Activated CD4-positive, alpha-beta T cell treated with anti-CD3 and anti-CD28 coated beads, Interleukin-2, amount 10 ng/mL, durations not matched to agents 24 days and 14 days (primary cell): ENCODE data around the gene PACRG. TPM values are rescaled to one million over a fixed set of nuclear protein-coding genes. Genes with fewer than 3 reads are reported as not detected.

Experiments
- DNase-seq: peaks from one replicate; pipeline ENCODE4 v3.0.0; 2022
- H3K27ac Mint-ChIP-seq: one replicate; pipeline ENCODE4 v1.8.0; 2022; ENCODE audit warnings: mild to moderate bottlenecking, mixed read lengths
- H3K27me3 Mint-ChIP-seq: one replicate; pipeline ENCODE4 v1.8.0; 2022; ENCODE audit warnings: mixed read lengths
- H3K36me3 Mint-ChIP-seq: one replicate; pipeline ENCODE4 v1.8.0; 2022; ENCODE audit warnings: low read depth, mild to moderate bottlenecking, mixed read lengths
- H3K4me1 Mint-ChIP-seq: one replicate; pipeline ENCODE4 v1.8.0; 2021; ENCODE audit warnings: mixed read lengths
- H3K4me3 Mint-ChIP-seq: one replicate; pipeline ENCODE4 v1.8.0; 2022; ENCODE audit warnings: mild to moderate bottlenecking, moderate library complexity, mixed read lengths
- H3K9me3 Mint-ChIP-seq: one replicate; pipeline ENCODE4 v1.8.0; 2021; ENCODE audit warnings: mixed read lengths
- intact Hi-C: fragments of 100-400 bp; cut with micrococcal nuclease; formaldehyde crosslinking; loops from one replicate; pipeline ENCODE4 v1.15.1; 2023
- total RNA-seq: library from RNA; stranded (reverse); gene quantifications from 2 replicates; pipeline ENCODE4 v1.2.3, GENCODE V29; 2022

The PACRG gene
- total RNA-seq, 1 donor from 2014 or later = not detected

DNA sequence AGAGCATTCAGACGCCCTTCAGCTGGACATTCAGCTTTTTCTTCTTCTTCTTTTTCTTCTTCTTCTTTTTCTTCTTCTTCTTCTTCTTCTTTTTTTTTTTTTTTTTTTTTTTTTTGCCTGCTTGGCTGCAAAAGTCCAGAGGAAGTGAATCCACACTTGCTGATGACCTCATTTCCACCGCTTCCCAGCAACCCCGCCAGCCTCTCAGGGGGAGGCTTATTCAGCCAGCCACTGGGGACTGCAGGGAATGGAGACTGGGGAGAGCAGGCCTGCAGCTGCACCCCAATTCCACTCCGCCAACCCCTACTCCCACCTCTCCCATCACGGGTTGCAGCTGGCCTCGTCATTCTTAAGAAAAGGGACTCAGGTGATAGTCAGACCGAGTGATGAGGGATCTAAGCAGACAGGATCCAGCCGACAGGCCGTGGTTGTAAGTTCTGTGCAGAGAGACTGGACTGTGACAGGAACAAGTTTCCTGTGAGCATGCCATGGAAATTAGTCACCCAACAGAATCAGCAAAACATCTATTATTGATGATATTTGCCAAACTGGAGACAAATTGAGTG is 627.7 kb downstream of the PACRG start:
- H3K27ac Mint-ChIP-seq = no peak overlapping the region
- H3K4me1 Mint-ChIP-seq = no peaks in the 10 kb centered on the region
- no peaks in the 10 kb centered on the region for H3K36me3 Mint-ChIP-seq
- H3K27me3 Mint-ChIP-seq = no peaks in the 10 kb centered on the region
- H3K4me3 Mint-ChIP-seq = no peak overlapping the region
- H3K9me3 Mint-ChIP-seq = no peaks in the 10 kb centered on the region
- DNase-seq = no peak
- intact Hi-C loops = no loop called here

DNA sequence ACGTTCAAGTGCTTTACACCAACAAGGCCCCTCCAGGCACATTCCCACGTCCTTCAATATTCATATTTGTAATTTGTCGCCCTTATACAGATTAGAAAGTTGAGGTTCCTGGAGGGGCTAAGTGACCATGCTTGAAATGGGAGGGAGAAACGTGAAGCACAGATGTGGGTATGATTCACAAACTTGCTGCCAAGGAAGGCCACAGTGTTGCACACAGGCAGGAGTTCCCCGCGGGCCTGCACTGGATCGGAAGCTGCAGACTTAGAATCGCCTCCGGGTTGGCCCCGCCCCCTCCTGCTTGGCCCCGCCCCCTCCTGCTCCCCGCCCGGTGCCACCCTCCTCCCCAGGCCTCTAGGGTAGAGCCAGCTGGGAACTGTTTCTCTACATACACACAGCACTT is 628.5 kb downstream of the PACRG start:
- intact Hi-C loops = no loop called here
- no peaks in the 10 kb centered on the region for H3K36me3 Mint-ChIP-seq
- no peaks in the 10 kb centered on the region for H3K9me3 Mint-ChIP-seq
- H3K4me3 Mint-ChIP-seq = no peak overlapping the region
- H3K27me3 Mint-ChIP-seq = no peaks in the 10 kb centered on the region
- H3K4me1 Mint-ChIP-seq = no peaks in the 10 kb centered on the region
- DNase-seq = no peak
- no peak overlapping the region for H3K27ac Mint-ChIP-seq

DNA sequence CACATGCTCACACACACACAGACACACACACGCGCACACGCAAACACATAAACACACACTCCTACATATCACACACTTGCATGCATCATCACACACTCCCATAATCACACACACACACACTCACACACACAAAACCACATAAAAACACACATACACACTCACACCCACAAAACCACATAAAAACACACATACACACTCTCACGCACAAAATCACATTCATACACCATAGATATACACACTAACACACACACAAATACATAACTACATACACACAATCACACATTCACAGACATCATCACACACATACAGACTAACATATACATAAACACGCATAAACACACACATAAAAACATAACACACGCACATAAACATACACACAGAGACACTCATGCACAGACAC is 629.0 kb downstream of the PACRG start:
- Mint-ChIP-seq H3K27ac (no peak overlapping the region), H3K36me3 (no peaks in the 10 kb centered on the region), H3K4me3 (no peak overlapping the region), H3K9me3 (no peaks in the 10 kb centered on the region), H3K27me3 (no peaks in the 10 kb centered on the region), H3K4me1 (no peaks in the 10 kb centered on the region)
- DNase-seq = no peak
- intact Hi-C loops = no loop called here

DNA sequence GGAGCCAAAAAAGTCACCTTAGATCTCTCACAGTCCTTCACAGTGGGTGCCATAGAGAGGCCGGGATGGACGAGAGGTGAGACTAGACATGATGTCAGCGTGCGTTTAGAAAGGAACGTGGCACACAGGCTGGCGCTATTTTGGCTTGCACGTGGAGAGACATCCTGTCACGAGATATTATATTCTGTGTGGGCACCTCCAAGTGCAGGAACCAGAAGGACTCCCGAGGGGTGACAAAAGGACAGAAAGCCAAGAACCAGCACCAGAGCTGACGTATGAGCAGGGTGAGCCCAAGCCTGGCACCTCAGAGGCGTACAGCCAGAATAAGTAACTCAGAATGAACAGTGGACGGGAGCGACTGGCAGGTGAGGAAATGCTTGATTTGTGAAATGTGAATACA is 636.9 kb downstream of the PACRG start:
- no peaks in the 10 kb centered on the region for H3K27me3 Mint-ChIP-seq
- H3K9me3 Mint-ChIP-seq = no peaks in the 10 kb centered on the region
- intact Hi-C loops = no loop called here
- no peaks in the 10 kb centered on the region for H3K36me3 Mint-ChIP-seq
- DNase-seq = no peak
- no peak overlapping the region for H3K4me3 Mint-ChIP-seq
- H3K27ac Mint-ChIP-seq = no peak overlapping the region
- H3K4me1 Mint-ChIP-seq = no peaks in the 10 kb centered on the region

Other genes with a start within 250 kb of the PACRG start
- not detected in 2 replicates for gene PRKN, start 208 bp upstream of the PACRG start, total RNA-seq